Liver (tissue), 3 donors: ENCODE data around the gene RUSC1.

ENCODE experiments used
- ATF3 ChIP-seq: IDR thresholded peaks from 2 replicates; pipeline ENCODE4 v1.6.1; 2016; ENCODE audit warnings: antibody characterized with exemption
- CTCF ChIP-seq: fragments of 150-350 bp; IDR thresholded peaks from 2 replicates; pipeline ENCODE4 v1.5.1; 2017; ENCODE audit warnings: improper control_type of control experiment, low read depth, low read length; ENCODE audit not compliant: missing input control
- EGR1 ChIP-seq, 2 donors: IDR thresholded peaks; 2 replicates each; pipeline ENCODE4 v1.6.1; 2016 to 2018; ENCODE audit warnings: antibody characterized with exemption in 2 of 2, low read depth in 2 of 2
- FOXA1 ChIP-seq: IDR thresholded peaks from 2 replicates; pipeline ENCODE4 v1.6.1; 2016; ENCODE audit warnings: antibody characterized with exemption
- GABPA ChIP-seq, 2 donors: IDR thresholded peaks in 1 of 2; conservative IDR thresholded peaks in 1 of 2; 2 replicates each; pipeline ENCODE4 v1.6.1; 2016; ENCODE audit warnings: antibody characterized with exemption in 2 of 2, mild to moderate bottlenecking in 1 of 2, moderate library complexity in 1 of 2
- JUND ChIP-seq, 2 donors: IDR thresholded peaks; 2 replicates each; pipeline ENCODE4 v1.6.1; 2016; ENCODE audit warnings: antibody characterized with exemption in 2 of 2
- MAX ChIP-seq: IDR thresholded peaks from 2 replicates; pipeline ENCODE4 v1.6.1; 2016; ENCODE audit warnings: antibody characterized with exemption
- NR2F2 ChIP-seq: IDR thresholded peaks from 2 replicates; pipeline ENCODE4 v1.6.1; 2016; ENCODE audit warnings: antibody characterized with exemption
- RAD21 ChIP-seq, 2 donors: IDR thresholded peaks; 2 replicates each; pipeline ENCODE4 v1.6.1; 2016; ENCODE audit warnings: antibody characterized with exemption in 2 of 2, mild to moderate bottlenecking in 2 of 2
- REST ChIP-seq: IDR thresholded peaks from 2 replicates; pipeline ENCODE4 v1.6.1; 2016; ENCODE audit warnings: antibody characterized with exemption, mild to moderate bottlenecking
- RXRA ChIP-seq, 2 donors: IDR thresholded peaks; 2 replicates each; pipeline ENCODE4 v1.6.1; 2017 to 2018; ENCODE audit warnings: antibody characterized with exemption in 2 of 2, mild to moderate bottlenecking in 1 of 2
- SP1 ChIP-seq: IDR thresholded peaks from 2 replicates; pipeline ENCODE4 v1.6.1; 2018; ENCODE audit warnings: antibody characterized with exemption, mild to moderate bottlenecking
- donor health status: healthy.
- donor health status: healthy.

GRCh38 chr1:155334962-155335361 lies 14.3 kb downstream of the RUSC1 start:
- TF ChIP-seq CTCF, result no peak
- no peak for TF ChIP-seq SP1
- TF ChIP-seq GABPA (IDR thresholded peaks at IDR 0.05 in 1 of 2, conservative IDR thresholded peaks at IDR 0.05 in 1 of 2), result no peak
- no peak for TF ChIP-seq RAD21 (IDR thresholded peaks at IDR 0.05)
- no peak for TF ChIP-seq FOXA1
- no peak for TF ChIP-seq REST
- no peak for TF ChIP-seq MAX
- no peak for TF ChIP-seq NR2F2
- no peak for TF ChIP-seq ATF3
- TF ChIP-seq RXRA (IDR thresholded peaks at IDR 0.05), result no peak
- TF ChIP-seq JUND (IDR thresholded peaks at IDR 0.05), result no peak
- no peak for TF ChIP-seq EGR1 (IDR thresholded peaks at IDR 0.05; ENCODE audit: low read depth in 2 of 2)
